Stomach (tissue), 4 donors: ENCODE measurements around the gene MYRIP.

ENCODE experiments used
- EP300 ChIP-seq: sonication (generic); formaldehyde crosslinking; IDR thresholded peaks from one replicate; pipeline ENCODE4 v1.6.1; 2017; ENCODE audit warnings: antibody characterized with exemption
- TF ChIP-seq, protein P1 (sequence below), 7 experiments: fragments of 450-650 bp in 4 of 7; fragments of 200-600 bp in 3 of 7; sonication (generic) in 3 of 7; IDR thresholded peaks; one replicate each; pipeline ENCODE4 v1.5.1; 2016 to 2019; ENCODE audit warnings: antibody characterized with exemption in 7 of 7, control low read depth in 2 of 7, mild to moderate bottlenecking in 1 of 7

DNA sequence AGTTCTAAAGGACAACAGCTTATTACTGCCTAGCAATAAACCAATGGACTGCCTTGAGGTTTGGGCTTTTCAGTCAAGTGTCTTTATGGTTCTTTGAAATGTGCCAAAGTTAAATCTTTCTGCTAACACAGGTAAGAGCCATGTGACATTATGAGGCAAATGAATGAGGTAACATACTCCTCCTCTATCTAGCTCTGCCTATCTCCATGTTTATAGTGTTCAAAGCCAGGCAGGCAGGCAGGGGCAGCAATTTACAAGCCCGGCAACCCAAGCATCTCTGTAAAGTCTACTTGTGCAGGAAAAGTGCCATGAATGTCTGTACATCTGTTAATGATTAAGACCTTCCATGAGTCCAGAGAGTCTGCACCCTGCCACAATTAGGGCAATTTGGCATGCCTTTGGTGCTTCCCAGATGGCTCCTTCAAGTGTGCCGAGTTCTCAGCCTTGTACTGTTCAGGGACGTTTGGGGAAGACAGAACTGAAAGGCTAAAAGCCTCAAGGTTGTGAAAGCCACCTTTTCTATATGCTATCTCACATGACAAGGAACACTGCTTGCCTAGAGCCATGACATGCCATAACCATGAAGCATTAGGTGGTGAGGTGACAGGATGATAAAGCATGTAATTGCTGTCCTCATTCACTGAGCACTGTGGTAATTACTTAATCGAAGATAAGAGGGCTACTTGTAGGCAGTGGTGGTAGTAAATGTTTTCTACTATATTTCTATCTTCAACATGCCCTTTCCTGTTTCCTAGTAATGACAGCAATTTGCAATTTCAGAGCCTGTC is 458.7 kb downstream of the MYRIP start:
- TF ChIP-seq, protein P1, sequence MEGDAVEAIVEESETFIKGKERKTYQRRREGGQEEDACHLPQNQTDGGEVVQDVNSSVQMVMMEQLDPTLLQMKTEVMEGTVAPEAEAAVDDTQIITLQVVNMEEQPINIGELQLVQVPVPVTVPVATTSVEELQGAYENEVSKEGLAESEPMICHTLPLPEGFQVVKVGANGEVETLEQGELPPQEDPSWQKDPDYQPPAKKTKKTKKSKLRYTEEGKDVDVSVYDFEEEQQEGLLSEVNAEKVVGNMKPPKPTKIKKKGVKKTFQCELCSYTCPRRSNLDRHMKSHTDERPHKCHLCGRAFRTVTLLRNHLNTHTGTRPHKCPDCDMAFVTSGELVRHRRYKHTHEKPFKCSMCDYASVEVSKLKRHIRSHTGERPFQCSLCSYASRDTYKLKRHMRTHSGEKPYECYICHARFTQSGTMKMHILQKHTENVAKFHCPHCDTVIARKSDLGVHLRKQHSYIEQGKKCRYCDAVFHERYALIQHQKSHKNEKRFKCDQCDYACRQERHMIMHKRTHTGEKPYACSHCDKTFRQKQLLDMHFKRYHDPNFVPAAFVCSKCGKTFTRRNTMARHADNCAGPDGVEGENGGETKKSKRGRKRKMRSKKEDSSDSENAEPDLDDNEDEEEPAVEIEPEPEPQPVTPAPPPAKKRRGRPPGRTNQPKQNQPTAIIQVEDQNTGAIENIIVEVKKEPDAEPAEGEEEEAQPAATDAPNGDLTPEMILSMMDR (IDR thresholded peaks at IDR 0.05), result no peak
- no peak for TF ChIP-seq EP300
